B cell (primary cell): Measurements from ENCODE around the gene CYP2R1. TPM values are rescaled to one million over a fixed set of nuclear protein-coding genes. Genes with fewer than 3 reads are reported as not detected.

Source experiments
- ATAC-seq: fragments of 200-7000 bp; cut with Tn5 transposase; one replicate; pipeline ENCODE4 v1.10.0; 2021; ENCODE audit warnings: low read depth, mild to moderate bottlenecking, moderate number of reproducible peaks, moderate library complexity
- CTCF ChIA-PET: fragments of 350-600 bp; sonication (Branson Sonifier 250); formaldehyde crosslinking; loops from one replicate; lab custom pipeline; 2021; ENCODE audit warnings: antibody characterized with exemption, inconsistent platforms; lab: Charles Lee
- POLR2A ChIA-PET: fragments of 350-600 bp; sonication (Branson Sonifier 250); formaldehyde crosslinking; loops from one replicate; lab custom pipeline; 2021; ENCODE audit warnings: antibody characterized with exemption; lab: Charles Lee
- DNase-seq: peaks from one replicate; pipeline ENCODE4 v3.0.0; 2013
- H2AFZ ChIP-seq: 2 replicates; pipeline ENCODE4 v1.6.1; 2012; ENCODE audit warnings: mild to moderate bottlenecking, low read depth, low read length; ENCODE audit not compliant: insufficient read depth, poor library complexity, severe bottlenecking
- H3K27ac ChIP-seq, 2 donors: 1 replicate in 1 of 2; 2 replicates in 1 of 2; pipeline ENCODE4 v1.5.1; 2012 to 2013; ENCODE audit warnings: low read length in 2 of 2, mild to moderate bottlenecking in 2 of 2, moderate library complexity in 1 of 2
- H3K27me3 ChIP-seq, 4 experiments: fragments of 200-600 bp in 1 of 4; sonication (generic) in 1 of 4; replicated peaks in 1 of 4; 1 replicate in 2 of 4; 2 replicates in 2 of 4; pipeline versions ENCODE4 v1.6.1 to v1.7.0; 2013 to 2016; ENCODE audit warnings: low read length in 3 of 4, mild to moderate bottlenecking in 2 of 4, mixed read lengths in 1 of 4, moderate library complexity in 1 of 4; ENCODE audit not compliant: insufficient read depth in 4 of 4, control insufficient read depth in 3 of 4; ENCODE audit errors: control extremely low read depth in 1 of 4
- H3K36me3 ChIP-seq, 2 experiments: replicated peaks in 1 of 2; 1 replicate in 1 of 2; 2 replicates in 1 of 2; pipeline versions ENCODE4 v1.6.1 to v1.7.1; 2013; ENCODE audit warnings: low read length in 1 of 2; ENCODE audit not compliant: insufficient read depth in 2 of 2, control insufficient read depth in 1 of 2; ENCODE audit errors: control extremely low read depth in 1 of 2, extremely low read depth in 1 of 2
- H3K4me1 ChIP-seq, 2 donors: fragments of 200-600 bp in 1 of 2; sonication (generic) in 1 of 2; 1 replicate in 1 of 2; 2 replicates in 1 of 2; pipeline versions ENCODE4 v1.5.1 to v1.6.1; 2013 to 2017; ENCODE audit warnings: low read length in 2 of 2; ENCODE audit not compliant: control insufficient read depth in 2 of 2, insufficient read depth in 2 of 2
- H3K4me2 ChIP-seq: replicated peaks from 2 replicates; pipeline ENCODE3; 2012; ENCODE audit warnings: mild to moderate bottlenecking, low read depth, low read length; ENCODE audit not compliant: poor library complexity, severe bottlenecking
- H3K4me3 ChIP-seq, 5 experiments: fragments of 200-600 bp in 1 of 5; sonication (generic) in 1 of 5; 1 replicate in 3 of 5; 2 replicates in 2 of 5; pipeline versions ENCODE4 v1.5.1 to v1.7.0; 2011 to 2016; ENCODE audit warnings: low read length in 4 of 5, mild to moderate bottlenecking in 4 of 5, low read depth in 2 of 5, control low read depth in 1 of 5, moderate library complexity in 1 of 5; ENCODE audit not compliant: insufficient read depth in 1 of 5; ENCODE audit errors: control extremely low read depth in 1 of 5, extremely low read depth in 1 of 5
- H3K79me2 ChIP-seq: fragments of 200-600 bp; sonication (generic); one replicate; pipeline ENCODE4 v1.6.0; 2016; ENCODE audit warnings: low read length; ENCODE audit not compliant: control insufficient read depth, insufficient read depth
- H3K9ac ChIP-seq: fragments of 200-600 bp; sonication (generic); 2 replicates; pipeline ENCODE4 v1.6.1; 2017; ENCODE audit warnings: mild to moderate bottlenecking, low read length, moderate library complexity
- H3K9me3 ChIP-seq, 3 donors: one replicate each; pipeline versions ENCODE4 v1.6.1 to v1.7.1; 2013; ENCODE audit warnings: low read length in 2 of 3; ENCODE audit not compliant: control insufficient read depth in 2 of 3, insufficient read depth in 1 of 3; ENCODE audit errors: control extremely low read depth in 1 of 3
- H4K20me1 ChIP-seq: 2 replicates; pipeline ENCODE4 v1.6.0; 2012; ENCODE audit warnings: mild to moderate bottlenecking, low read length; ENCODE audit not compliant: insufficient read depth, control insufficient read depth, poor library complexity, severe bottlenecking
- H3K27ac Mint-ChIP-seq: one replicate; pipeline ENCODE4 v1.8.0; 2021; ENCODE audit warnings: mixed read lengths
- H3K27me3 Mint-ChIP-seq: one replicate; pipeline ENCODE4 v1.8.0; 2021; ENCODE audit warnings: mixed read lengths
- H3K4me1 Mint-ChIP-seq: one replicate; pipeline ENCODE4 v1.8.0; 2021; ENCODE audit warnings: mixed read lengths
- H3K4me3 Mint-ChIP-seq: one replicate; pipeline ENCODE4 v1.8.0; 2021; ENCODE audit warnings: mixed read lengths
- H3K9me3 Mint-ChIP-seq: one replicate; pipeline ENCODE4 v1.8.0; 2022; ENCODE audit warnings: mixed read lengths; ENCODE audit not compliant: insufficient read depth
- CTCF ChIP-seq: fragments of 200-600 bp; IDR thresholded peaks from one replicate; pipeline ENCODE4 v1.8.0; 2022; ENCODE audit warnings: antibody characterized with exemption, mild to moderate bottlenecking
- EZH2 ChIP-seq: IDR thresholded peaks from 2 replicates; pipeline ENCODE4 v1.6.1; 2012; ENCODE audit warnings: borderline replicate concordance, low read depth, mild to moderate bottlenecking, moderate library complexity, low read length; ENCODE audit not compliant: insufficient read depth, poor library complexity, severe bottlenecking
- WGBS: methylation state at CpG from one replicate; pipeline ENCODE4 v1.1.5; 2013; ENCODE audit warnings: missing lambda C conversion rate; ENCODE audit not compliant: insufficient coverage; 5-methylcytosine and 5-hydroxymethylcytosine counted together
- intact Hi-C: fragments of 100-400 bp; cut with micrococcal nuclease; formaldehyde crosslinking; loops from one replicate; pipeline ENCODE4 v1.10.0; 2022
- polyA plus RNA-seq: library from polyadenylated mRNA; depleted of rRNA; stranded (reverse); fragments of >200 nt; gene quantifications from 2 replicates; pipeline ENCODE4 v1.2.3, GENCODE V29; 2012
- total RNA-seq, 2 donors: library from RNA; stranded (reverse); fragments of 120-200 nt in 1 of 2; gene quantifications; 1 replicate in 1 of 2; 2 replicates in 1 of 2; pipeline versions ENCODE4 v1.2.3 to v1.2.4, GENCODE V29; 2013 to 2022

The CYP2R1 gene
- total and polyA plus RNA-seq, 2 donors (not counting 1 experiment from before 2014, with no cell fraction given): 11.6 to 42.4 TPM

- Mint-ChIP-seq H3K27ac (no peak overlapping the region), H3K9me3 (no peaks in the 10 kb centered on the region), H3K27me3 (peaks cover 3% of the 10 kb centered on the region), H3K4me3 (no peak overlapping the region), H3K4me1 (peaks cover 45% of the 10 kb centered on the region)
- DNase-seq: peak; percentile 69
- no peak overlapping the region for H3K4me3 ChIP-seq
- peaks cover 0 to 4% (median 0%) of the 10 kb centered on the region in 4 experiments for H3K27me3 ChIP-seq
- intact Hi-C loops: loop anchor here (1.0 to 5.0 kb wide), 6 partner anchors 98 to 1241 kb away; partner anchors contain the start of gene FAR1
- H3K9me3 ChIP-seq: peaks cover 0 to 6% (median 0%) of the 10 kb centered on the region in 3 donors
- H3K4me1 ChIP-seq: peaks cover 32 to 44% of the 10 kb centered on the region in 2 donors
- WGBS: no CpG with 5 or more reads among the region's 6 CpGs
- no peak for ATAC-seq
- TF ChIP-seq EZH2 (no peak), CTCF (peak; percentile 57)
- no peaks in the 10 kb centered on the region for H3K79me2 ChIP-seq
- H2AFZ ChIP-seq: no peak overlapping the region
- POLR2A ChIA-PET: interaction anchor here (0.6 to 4.0 kb wide), 4 partner anchors 17 to 408 kb away, joined by 3 to 29 read pairs (median 5); partner anchors contain the start of gene CYP2R1
- CTCF ChIA-PET: interaction anchor here (0.6 to 8.6 kb wide), 83 partner anchors 8 to 1705 kb away, joined by 3 to 214 read pairs (median 5); partner anchors contain the start of genes CALCB, COPB1, CYP2R1 and INSC
- no peak overlapping the region for H3K4me2 ChIP-seq
- H4K20me1 ChIP-seq: no peaks in the 10 kb centered on the region
- no peaks in the 10 kb centered on the region for H3K36me3 ChIP-seq
- no peak overlapping the region for H3K9ac ChIP-seq
- H3K27ac ChIP-seq: no peak overlapping the region
Observed at GRCh38 chr11:14908214-14908880, 16.3 kb upstream of the CYP2R1 start.
